Panc1 (cell line): Measurements from ENCODE around the gene KIRREL3. TPM values are rescaled to one million over a fixed set of nuclear protein-coding genes. Genes with fewer than 3 reads are reported as not detected.

Experiments
- ATAC-seq: fragments of 200-7000 bp; cut with Tn5 transposase; 2 replicates; pipeline ENCODE4 v1.9.1; 2020; ENCODE audit warnings: mild to moderate bottlenecking, moderate library complexity
- BruUV-seq: library from RNA; stranded (reverse); fragments of 400-500 nt; replicated peaks from 2 replicates; lab custom pipeline; 2021; lab: Mats Ljungman, UMichigan
- CTCF ChIA-PET: fragments of 300-600 bp; sonication (Branson Sonifier 250); formaldehyde crosslinking; loops from one replicate; lab custom pipeline; 2022; ENCODE audit warnings: antibody characterized with exemption; lab: Charles Lee
- POLR2A ChIA-PET: fragments of 300-600 bp; sonication (Branson Sonifier 250); formaldehyde crosslinking; loops from one replicate; lab custom pipeline; 2022; ENCODE audit warnings: antibody characterized with exemption; lab: Charles Lee
- DNase-seq: peaks from one replicate; pipeline ENCODE4 v3.0.0-alpha.2; 2010; ENCODE audit warnings: low read depth, low spot score
- H3K27ac ChIP-seq: 2 replicates; pipeline ENCODE4 v1.5.1; 2011; ENCODE audit warnings: mild to moderate bottlenecking, low read length, inconsistent platforms
- H3K27me3 ChIP-seq: fragments of 200-500 bp; sonication (Bioruptor generic); 2 replicates; pipeline ENCODE4 v1.6.0; 2014; ENCODE audit warnings: low read length, inconsistent platforms; ENCODE audit not compliant: control insufficient read depth, insufficient read depth
- H3K36me3 ChIP-seq: fragments of 200-500 bp; sonication (Bioruptor generic); 2 replicates; pipeline ENCODE4 v1.5.1; 2014; ENCODE audit warnings: inconsistent platforms, mild to moderate bottlenecking, low read length, moderate library complexity; ENCODE audit not compliant: control insufficient read depth, insufficient read depth
- H3K4me1 ChIP-seq: 2 replicates; pipeline ENCODE4 v1.5.1; 2011; ENCODE audit warnings: inconsistent platforms, mild to moderate bottlenecking, low read length, moderate library complexity; ENCODE audit not compliant: control insufficient read depth, insufficient read depth
- H3K4me3 ChIP-seq, 2 experiments: 2 replicates each; pipeline ENCODE4 v1.5.1; 2011 to 2012; ENCODE audit warnings: low read depth in 2 of 2, low read length in 2 of 2, mild to moderate bottlenecking in 2 of 2, inconsistent platforms in 1 of 2, moderate library complexity in 1 of 2
- H3K9me3 ChIP-seq: fragments of 200-500 bp; sonication (Bioruptor generic); 2 replicates; pipeline ENCODE4 v1.5.1; 2014; ENCODE audit warnings: low read depth, mild to moderate bottlenecking, inconsistent platforms, low read length, moderate library complexity; ENCODE audit not compliant: control insufficient read depth, insufficient read depth
- POLR2AphosphoS5 ChIP-seq: IDR thresholded peaks from 2 replicates; pipeline ENCODE4 v1.6.1; 2012; ENCODE audit warnings: mild to moderate bottlenecking, low read depth, low read length, moderate library complexity
- REST ChIP-seq, 2 experiments: IDR thresholded peaks; 2 replicates each; pipeline ENCODE4 v1.6.1; 2011 to 2012; ENCODE audit warnings: low read depth in 2 of 2, control low read depth in 1 of 2, low read length in 1 of 2, mild to moderate bottlenecking in 1 of 2, moderate library complexity in 1 of 2; ENCODE audit not compliant: insufficient read depth in 1 of 2
- SIN3A ChIP-seq: IDR thresholded peaks from 2 replicates; pipeline ENCODE4 v1.6.1; 2012; ENCODE audit warnings: low read depth, mild to moderate bottlenecking, low read length, moderate library complexity, borderline replicate concordance; ENCODE audit not compliant: insufficient read depth
- TCF7L2 ChIP-seq: IDR thresholded peaks from 2 replicates; pipeline ENCODE4 v1.6.1; 2011; ENCODE audit warnings: mild to moderate bottlenecking, low read depth, low read length, inconsistent platforms
- in situ Hi-C: cut with HindIII; loops from 2 replicates; pipeline ENCODE4 v1.10.0; 2016; ENCODE audit warnings: low sequenced_read_pairs, low pct_unique_long_range_greater_than_20kb
- intact Hi-C: fragments of 100-400 bp; cut with micrococcal nuclease; formaldehyde crosslinking; loops from one replicate; pipeline ENCODE4 v1.10.0; 2022; ENCODE audit not compliant: unreplicated experiment
- total RNA-seq: library from RNA; stranded (reverse); gene quantifications from one replicate; pipeline ENCODE4 v1.2.1, GENCODE V29; 2021; ENCODE audit not compliant: unreplicated experiment
- TF ChIP-seq, protein P1 (sequence below): fragments of 450-650 bp; IDR thresholded peaks from 2 replicates; pipeline ENCODE4 v1.5.1; 2017; ENCODE audit warnings: mild to moderate bottlenecking

Gene KIRREL3
- total RNA-seq, 1 experiment from 2014 or later, result 0.36 TPM

GRCh38 chr11:126422446-126422845, 578.1 kb downstream of the KIRREL3 start:
- no peak for TF ChIP-seq POLR2AphosphoS5
- TF ChIP-seq TCF7L2, result no peak
- TF ChIP-seq SIN3A, result no peak
- TF ChIP-seq, protein P1, sequence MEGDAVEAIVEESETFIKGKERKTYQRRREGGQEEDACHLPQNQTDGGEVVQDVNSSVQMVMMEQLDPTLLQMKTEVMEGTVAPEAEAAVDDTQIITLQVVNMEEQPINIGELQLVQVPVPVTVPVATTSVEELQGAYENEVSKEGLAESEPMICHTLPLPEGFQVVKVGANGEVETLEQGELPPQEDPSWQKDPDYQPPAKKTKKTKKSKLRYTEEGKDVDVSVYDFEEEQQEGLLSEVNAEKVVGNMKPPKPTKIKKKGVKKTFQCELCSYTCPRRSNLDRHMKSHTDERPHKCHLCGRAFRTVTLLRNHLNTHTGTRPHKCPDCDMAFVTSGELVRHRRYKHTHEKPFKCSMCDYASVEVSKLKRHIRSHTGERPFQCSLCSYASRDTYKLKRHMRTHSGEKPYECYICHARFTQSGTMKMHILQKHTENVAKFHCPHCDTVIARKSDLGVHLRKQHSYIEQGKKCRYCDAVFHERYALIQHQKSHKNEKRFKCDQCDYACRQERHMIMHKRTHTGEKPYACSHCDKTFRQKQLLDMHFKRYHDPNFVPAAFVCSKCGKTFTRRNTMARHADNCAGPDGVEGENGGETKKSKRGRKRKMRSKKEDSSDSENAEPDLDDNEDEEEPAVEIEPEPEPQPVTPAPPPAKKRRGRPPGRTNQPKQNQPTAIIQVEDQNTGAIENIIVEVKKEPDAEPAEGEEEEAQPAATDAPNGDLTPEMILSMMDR, result no peak
- no peak for TF ChIP-seq REST (IDR thresholded peaks at IDR 0.05; ENCODE audit: insufficient read depth in 1 of 2, low read depth in 2 of 2, low read length in 1 of 2)
- intact Hi-C loops, result loop anchor here (10.0 kb wide), 1 partner anchor 108 kb away; no protein-coding TSS in a partner anchor
- Histone ChIP-seq H3K36me3 (no peaks in the 10 kb centered on the region), H3K4me1 (no peaks in the 10 kb centered on the region), H3K4me3 (no peak overlapping the region), H3K27ac (no peak overlapping the region), H3K9me3 (no peaks in the 10 kb centered on the region), H3K27me3 (no peaks in the 10 kb centered on the region)
- no TSS peak for BruUV-seq
- DNase-seq (no peak), ATAC-seq (no peak)
- ChIA-PET POLR2A (no interaction called here), CTCF (no interaction called here)
- in situ Hi-C loops, result no loop called here

- CTCF ChIA-PET, result interaction anchor here (0.6 kb wide), 1 partner anchor 33 kb away, joined by 5 read pairs; no protein-coding TSS in a partner anchor
- intact Hi-C loops, result loop anchor here (10.0 kb wide), 1 partner anchor 106 kb away; no protein-coding TSS in a partner anchor
- POLR2A ChIA-PET, result no interaction called here
These were observed 579.3 kb downstream of the KIRREL3 start for GRCh38 chr11:126421271-126421671.

More at GRCh38 chr11:126421271-126421671, 579.3 kb downstream of the KIRREL3 start:
- no peaks in the 10 kb centered on the region for H3K9me3 ChIP-seq
- BruUV-seq, result no TSS peak
- in situ Hi-C loops, result no loop called here
- no peaks in the 10 kb centered on the region for H3K36me3 ChIP-seq
- H3K27ac ChIP-seq, result no peak overlapping the region
- no peaks in the 10 kb centered on the region for H3K27me3 ChIP-seq
- no peak for DNase-seq
- no peak overlapping the region for H3K4me3 ChIP-seq
- no peak for ATAC-seq
- TF ChIP-seq, protein P1, result no peak
- TF ChIP-seq POLR2AphosphoS5, result no peak
- H3K4me1 ChIP-seq, result no peaks in the 10 kb centered on the region
